ENCODE data around the gene RPL12.

The RPL12 gene

DNA sequence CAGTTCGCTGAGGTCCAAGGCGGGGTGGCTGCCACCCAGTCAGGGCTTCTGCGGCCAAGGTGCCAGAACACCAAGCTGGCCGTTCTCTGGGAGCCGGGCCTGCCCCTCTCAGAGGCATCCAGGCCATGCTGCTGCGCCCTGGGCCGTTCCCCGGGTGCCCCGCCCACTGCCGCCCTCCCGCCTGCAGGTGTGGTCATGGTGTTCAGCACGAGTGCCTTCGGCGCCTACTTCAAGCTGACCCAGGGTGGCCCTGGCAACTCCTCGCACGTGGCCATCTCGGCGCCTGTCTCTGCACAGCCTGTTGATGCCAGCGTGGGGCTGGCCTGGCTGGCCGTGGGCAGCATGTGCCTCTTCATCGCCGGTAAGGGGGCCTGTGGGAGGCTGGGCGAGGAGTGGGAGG, 46.6 kb downstream of the RPL12 start:
- no peak for DNase-seq (ENCODE audit: low read depth)

DNA sequence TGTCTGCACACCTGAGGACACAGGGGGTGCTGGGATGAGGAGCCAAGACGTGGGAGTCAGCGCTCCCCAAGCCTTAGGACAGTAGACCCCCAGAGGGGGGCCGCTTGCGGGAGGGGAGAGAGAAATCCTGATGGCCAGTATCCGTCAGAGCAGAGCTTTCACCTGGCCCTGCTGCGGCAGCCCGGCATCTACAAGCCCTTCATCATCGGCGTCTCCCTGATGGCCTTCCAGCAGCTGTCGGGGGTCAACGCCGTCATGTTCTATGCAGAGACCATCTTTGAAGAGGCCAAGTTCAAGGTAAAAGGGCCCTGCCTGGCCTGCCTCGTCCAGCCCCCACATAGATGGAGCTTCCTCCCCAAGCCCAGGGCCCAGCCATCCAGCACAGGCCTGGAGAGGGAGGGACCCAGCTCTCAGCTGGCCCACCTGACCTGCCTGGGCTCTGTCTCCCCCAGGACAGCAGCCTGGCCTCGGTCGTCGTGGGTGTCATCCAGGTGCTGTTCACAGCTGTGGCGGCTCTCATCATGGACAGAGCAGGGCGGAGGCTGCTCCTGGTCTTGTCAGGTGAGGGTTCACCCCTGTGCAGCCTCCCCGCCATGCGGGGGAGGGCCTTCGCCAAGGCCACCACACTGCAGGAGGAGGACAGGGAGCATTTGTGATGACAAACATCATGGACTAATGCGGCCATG, 47.6 kb downstream of the RPL12 start:
- DNase-seq (ENCODE audit: low read depth): no peak

DNA sequence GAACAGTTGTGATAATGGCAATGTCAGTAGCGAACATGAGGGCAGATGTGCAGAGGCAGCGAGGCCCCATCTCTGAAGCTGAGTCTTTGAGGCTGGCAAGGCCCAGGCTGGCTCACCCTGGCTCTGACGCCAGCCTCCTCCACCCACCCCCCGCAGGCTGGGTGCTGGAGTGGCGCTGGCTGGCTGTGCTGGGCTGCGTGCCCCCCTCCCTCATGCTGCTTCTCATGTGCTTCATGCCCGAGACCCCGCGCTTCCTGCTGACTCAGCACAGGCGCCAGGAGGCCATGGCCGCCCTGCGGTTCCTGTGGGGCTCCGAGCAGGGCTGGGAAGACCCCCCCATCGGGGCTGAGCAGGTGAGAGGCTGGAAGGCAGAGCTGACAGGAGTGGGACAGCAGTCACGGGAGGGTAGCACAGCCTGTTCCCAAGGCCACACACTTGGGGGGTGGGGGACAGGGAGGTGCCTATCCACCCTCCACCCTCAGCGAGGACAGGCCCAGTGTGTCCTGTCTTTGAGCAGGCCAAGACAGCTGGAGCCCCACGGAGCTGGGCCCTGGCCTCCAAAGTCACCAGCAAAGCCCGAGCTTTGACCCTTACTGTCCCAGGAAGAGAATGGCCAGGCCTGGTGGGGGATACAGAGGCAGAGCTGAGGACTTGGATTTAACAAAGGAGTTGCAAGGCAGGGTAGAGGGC, 48.7 kb downstream of the RPL12 start:
- no peak for DNase-seq (ENCODE audit: low read depth)

DNA sequence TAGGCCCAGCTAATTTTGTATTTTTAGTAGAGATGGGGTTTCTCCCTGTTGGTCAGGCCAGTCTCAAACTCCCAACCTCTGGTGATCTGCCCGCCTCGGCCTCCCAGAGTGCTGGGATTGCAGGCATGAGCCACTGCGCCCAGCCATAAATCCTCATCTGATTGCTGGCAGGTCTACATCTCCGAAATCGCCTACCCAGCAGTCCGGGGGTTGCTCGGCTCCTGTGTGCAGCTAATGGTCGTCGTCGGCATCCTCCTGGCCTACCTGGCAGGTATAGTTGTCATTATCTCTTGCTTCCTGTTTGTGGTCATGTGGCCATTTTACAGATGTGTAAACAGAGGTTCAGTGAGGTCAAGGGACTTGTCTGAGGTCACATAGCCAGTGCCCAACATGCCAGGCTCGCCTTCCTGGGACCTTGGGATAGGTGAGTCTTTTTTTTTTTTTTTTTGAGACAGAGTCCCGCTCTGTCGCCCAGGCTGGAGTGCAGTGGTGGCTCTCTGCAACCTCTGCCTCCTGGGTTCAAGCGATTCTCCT, 51.4 kb downstream of the RPL12 start:
- DNase-seq (ENCODE audit: low read depth): no peak

DNA sequence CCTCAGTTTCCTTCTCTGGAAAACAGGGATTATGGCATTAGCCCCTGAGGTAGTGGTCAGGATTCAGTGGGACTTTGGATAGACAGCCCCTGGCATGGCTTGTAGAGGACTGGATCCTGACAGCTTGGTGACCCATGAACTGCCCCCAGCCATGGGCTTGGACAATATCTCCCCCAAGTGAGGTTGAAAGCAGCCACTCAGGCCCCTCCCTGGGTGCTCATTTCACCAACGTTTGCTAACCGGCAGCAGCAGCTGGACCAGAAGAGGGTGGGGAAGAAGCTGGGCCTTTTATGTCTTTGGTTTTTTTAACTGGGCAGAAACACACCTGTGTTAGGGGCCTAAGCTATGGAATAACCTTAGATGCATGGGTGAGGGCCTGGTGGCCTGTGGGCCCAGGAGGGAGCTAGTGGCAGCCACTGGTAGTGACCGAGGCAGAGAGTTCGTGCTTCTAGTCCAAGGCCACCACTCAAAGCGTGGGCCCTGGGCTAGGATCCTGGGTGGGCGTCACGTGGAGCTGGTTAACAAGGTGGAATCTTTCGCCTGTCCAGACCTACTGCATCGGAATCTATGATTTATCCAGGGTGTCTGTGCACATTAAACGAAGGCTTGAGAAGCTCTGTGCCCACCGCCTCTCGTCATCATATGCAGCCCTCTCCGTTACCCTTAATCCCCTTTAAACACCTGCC, 52.3 kb downstream of the RPL12 start:
- no peak for DNase-seq (ENCODE audit: low read depth)

DNA sequence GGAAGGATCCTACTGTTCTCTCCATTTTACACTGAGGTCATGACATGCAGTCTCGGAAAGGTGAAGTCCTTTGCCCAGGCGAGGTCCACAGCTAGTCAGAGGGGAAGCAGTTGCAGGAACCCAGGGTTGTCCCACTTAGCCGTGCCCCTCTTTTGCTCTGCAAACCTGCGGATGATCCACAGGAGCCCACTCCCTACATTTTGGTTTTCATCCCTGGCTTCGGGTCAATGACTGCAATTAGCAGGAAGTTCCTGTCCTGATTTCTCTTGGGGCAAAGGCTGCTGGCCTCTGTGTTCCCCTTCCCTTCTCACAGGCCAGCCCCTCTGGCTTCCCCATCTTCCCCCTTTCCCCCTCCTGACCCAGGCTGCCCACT, 52.9 kb downstream of the RPL12 start:
- no peak for DNase-seq (ENCODE audit: low read depth)
